HepG2 (cell line): ENCODE results near the gene NOTO. TPM values are rescaled to one million over a fixed set of nuclear protein-coding genes. Genes with fewer than 3 reads are reported as not detected.

Source experiments
- CBX2 ChIP-seq, 2 experiments: fragments of 200-600 bp in 1 of 2; sonication (generic); formaldehyde crosslinking in 1 of 2; IDR thresholded peaks; 2 replicates each; pipeline versions ENCODE4 v1.7.0 to v1.8.1; 2018 to 2022; ENCODE audit warnings: low read depth in 2 of 2, low read length in 1 of 2, mild to moderate bottlenecking in 1 of 2, missing genetic modification reagents in 1 of 2
- E2F2 ChIP-seq: sonication (generic); formaldehyde crosslinking; IDR thresholded peaks from 2 replicates; pipeline ENCODE4 v1.4.0; 2020; ENCODE audit warnings: missing genetic modification reagents, borderline replicate concordance
- ESRRA ChIP-seq: sonication (generic); formaldehyde crosslinking; IDR thresholded peaks from 2 replicates; pipeline ENCODE4 v1.5.1; 2020; ENCODE audit warnings: mild to moderate bottlenecking, low read depth, missing genetic modification reagents
- KDM3A ChIP-seq: IDR thresholded peaks from 2 replicates; pipeline ENCODE4 v1.6.1; 2018; ENCODE audit warnings: low read depth, missing compliant biosample characterization
- MXD1 ChIP-seq: sonication (generic); formaldehyde crosslinking; IDR thresholded peaks from 2 replicates; pipeline ENCODE4 v1.4.0; 2020; ENCODE audit warnings: mild to moderate bottlenecking, missing genetic modification reagents
- MXD3 ChIP-seq: IDR thresholded peaks from 2 replicates; pipeline ENCODE4 v1.6.1; 2016; ENCODE audit warnings: mild to moderate bottlenecking, missing biosample characterization, missing genetic modification reagents
- NFKB2 ChIP-seq: sonication (generic); formaldehyde crosslinking; IDR thresholded peaks from 2 replicates; pipeline ENCODE4 v1.4.0; 2020; ENCODE audit warnings: missing genetic modification reagents, borderline replicate concordance
- NR2F6 ChIP-seq, 2 experiments: IDR thresholded peaks; 2 replicates each; pipeline ENCODE4 v1.6.1; 2016; ENCODE audit warnings: antibody characterized with exemption in 1 of 2, mild to moderate bottlenecking in 1 of 2
- PPARG ChIP-seq: conservative IDR thresholded peaks from 2 replicates; pipeline ENCODE4 v1.6.1; 2016; ENCODE audit warnings: missing biosample characterization, missing genetic modification reagents
- RFXANK ChIP-seq: IDR thresholded peaks from 2 replicates; pipeline ENCODE4 v1.6.1; 2016
- RFXAP ChIP-seq: sonication (generic); formaldehyde crosslinking; IDR thresholded peaks from 2 replicates; pipeline ENCODE4 v1.4.0; 2020; ENCODE audit warnings: missing genetic modification reagents, borderline replicate concordance
- RNF2 ChIP-seq: fragments of 450-650 bp; conservative IDR thresholded peaks from 2 replicates; pipeline ENCODE4 v1.6.1; 2016; ENCODE audit warnings: low read depth
- SIN3B ChIP-seq: fragments of 150-350 bp; IDR thresholded peaks from 2 replicates; pipeline ENCODE4 v1.6.1; 2014; ENCODE audit warnings: low read length
- TEAD3 ChIP-seq: optimal IDR thresholded peaks from 2 replicates; pipeline ENCODE3; 2016; ENCODE audit warnings: borderline replicate concordance
- THAP7 ChIP-seq: sonication (generic); formaldehyde crosslinking; IDR thresholded peaks from 2 replicates; pipeline ENCODE4 v1.8.1; 2023; ENCODE audit warnings: mild to moderate bottlenecking, missing genetic modification reagents
- ZFP36 ChIP-seq: fragments of 150-350 bp; IDR thresholded peaks from 2 replicates; pipeline ENCODE4 v1.6.1; 2018; ENCODE audit warnings: borderline replicate concordance, low read length, low read depth; ENCODE audit not compliant: partially characterized antibody
- ZNF207 ChIP-seq: fragments of 450-650 bp; IDR thresholded peaks from 2 replicates; pipeline ENCODE4 v1.6.1; 2016; ENCODE audit warnings: antibody characterized with exemption, borderline replicate concordance
- ZNF256 ChIP-seq: sonication (generic); formaldehyde crosslinking; conservative IDR thresholded peaks from 2 replicates; pipeline ENCODE4 v1.4.0; 2020; ENCODE audit warnings: missing genetic modification reagents
- ZNF34 ChIP-seq: sonication (generic); formaldehyde crosslinking; IDR thresholded peaks from 2 replicates; pipeline ENCODE4 v1.4.0; 2020; ENCODE audit warnings: mild to moderate bottlenecking, missing genetic modification reagents, borderline replicate concordance
- ZNF660 ChIP-seq: sonication (generic); formaldehyde crosslinking; IDR thresholded peaks from 2 replicates; pipeline ENCODE4 v1.5.1; 2020; ENCODE audit warnings: mild to moderate bottlenecking, low read depth, missing genetic modification reagents, borderline replicate concordance
- polyA plus RNA-seq, 8 experiments: library from polyadenylated mRNA; depleted of rRNA in 3 of 8; stranded (reverse) in 7 of 8; unstranded in 1 of 8; fragments of >200 nt; fragmentation: Illumina TruSeq in 4 of 8; extraction: Trizol in 4 of 8; gene quantifications; 2 replicates each; pipeline versions ENCODE4 v1.2.1 to v1.2.3, GENCODE V29; 2011 to 2016; ENCODE audit warnings: low read depth in 4 of 8, missing spikeins in 1 of 8, mixed read lengths in 1 of 8; ENCODE audit not compliant: insufficient read depth in 1 of 8
- total RNA-seq, 5 experiments: library from RNA; depleted of rRNA; stranded (reverse); fragments of >200 nt; fragmentation: Illumina TruSeq; extraction: Trizol; gene quantifications; 2 replicates each; pipeline ENCODE4 v1.2.3, GENCODE V29; 2016; ENCODE audit warnings: low read depth in 1 of 5
- TF ChIP-seq, protein P1 (sequence below): sonication (generic); formaldehyde crosslinking; IDR thresholded peaks from 2 replicates; pipeline ENCODE4 v1.8.1; 2022; ENCODE audit warnings: low read depth, mild to moderate bottlenecking, missing genetic modification reagents
- TF ChIP-seq, protein P2 (sequence below): sonication (generic); formaldehyde crosslinking; IDR thresholded peaks from 2 replicates; pipeline ENCODE4 v1.4.0; 2020; ENCODE audit warnings: missing genetic modification reagents

Gene NOTO
- total and polyA plus RNA-seq, 2 of the 13 experiments (the other 11 are each of a cell fraction or from before 2014, with no cell fraction given) = not detected

DNA sequence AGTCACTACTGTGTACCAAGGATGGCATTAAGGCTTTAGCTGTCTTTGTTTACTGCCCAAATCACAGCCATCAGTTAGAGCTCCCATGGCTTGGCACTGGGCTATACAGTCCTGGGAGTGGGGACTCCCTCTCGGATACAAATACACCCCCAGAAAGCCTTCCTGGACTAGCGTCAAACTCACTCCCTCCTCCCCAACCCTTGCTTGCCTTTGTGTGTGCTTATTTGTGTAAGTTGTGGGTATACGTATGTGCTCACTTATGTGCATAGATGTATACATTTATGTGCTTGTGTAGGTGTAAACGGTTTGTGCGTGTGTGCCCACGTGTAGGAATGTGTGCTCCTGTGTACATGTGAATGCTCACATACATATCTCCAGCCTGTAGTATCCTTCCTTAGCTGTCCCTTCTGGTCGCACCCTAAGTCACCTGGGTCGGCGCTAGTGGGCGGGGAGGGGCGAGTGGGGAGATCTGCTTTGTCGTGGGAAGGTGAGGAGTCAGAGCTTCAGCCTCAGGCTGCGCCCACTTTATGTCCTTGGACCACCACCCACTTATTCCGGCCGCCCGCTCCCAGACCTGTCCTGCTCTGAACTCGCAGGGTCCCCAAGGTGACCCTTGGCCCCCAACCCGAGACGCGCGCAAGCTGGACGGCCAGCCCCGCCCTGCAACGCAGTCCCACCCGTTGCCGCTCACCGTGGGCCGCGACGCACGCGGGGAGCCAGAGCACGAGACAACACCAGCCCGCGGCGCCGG is 30.2 kb downstream of the NOTO start (continued):
- TF ChIP-seq, protein P1, sequence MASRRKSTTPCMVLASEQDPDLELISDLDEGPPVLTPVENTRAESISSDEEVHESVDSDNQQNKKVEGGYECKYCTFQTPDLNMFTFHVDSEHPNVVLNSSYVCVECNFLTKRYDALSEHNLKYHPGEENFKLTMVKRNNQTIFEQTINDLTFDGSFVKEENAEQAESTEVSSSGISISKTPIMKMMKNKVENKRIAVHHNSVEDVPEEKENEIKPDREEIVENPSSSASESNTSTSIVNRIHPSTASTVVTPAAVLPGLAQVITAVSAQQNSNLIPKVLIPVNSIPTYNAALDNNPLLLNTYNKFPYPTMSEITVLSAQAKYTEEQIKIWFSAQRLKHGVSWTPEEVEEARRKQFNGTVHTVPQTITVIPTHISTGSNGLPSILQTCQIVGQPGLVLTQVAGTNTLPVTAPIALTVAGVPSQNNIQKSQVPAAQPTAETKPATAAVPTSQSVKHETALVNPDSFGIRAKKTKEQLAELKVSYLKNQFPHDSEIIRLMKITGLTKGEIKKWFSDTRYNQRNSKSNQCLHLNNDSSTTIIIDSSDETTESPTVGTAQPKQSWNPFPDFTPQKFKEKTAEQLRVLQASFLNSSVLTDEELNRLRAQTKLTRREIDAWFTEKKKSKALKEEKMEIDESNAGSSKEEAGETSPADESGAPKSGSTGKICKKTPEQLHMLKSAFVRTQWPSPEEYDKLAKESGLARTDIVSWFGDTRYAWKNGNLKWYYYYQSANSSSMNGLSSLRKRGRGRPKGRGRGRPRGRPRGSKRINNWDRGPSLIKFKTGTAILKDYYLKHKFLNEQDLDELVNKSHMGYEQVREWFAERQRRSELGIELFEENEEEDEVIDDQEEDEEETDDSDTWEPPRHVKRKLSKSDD (CRISPR knock-in tag) = no peak
- TF ChIP-seq, protein P2, sequence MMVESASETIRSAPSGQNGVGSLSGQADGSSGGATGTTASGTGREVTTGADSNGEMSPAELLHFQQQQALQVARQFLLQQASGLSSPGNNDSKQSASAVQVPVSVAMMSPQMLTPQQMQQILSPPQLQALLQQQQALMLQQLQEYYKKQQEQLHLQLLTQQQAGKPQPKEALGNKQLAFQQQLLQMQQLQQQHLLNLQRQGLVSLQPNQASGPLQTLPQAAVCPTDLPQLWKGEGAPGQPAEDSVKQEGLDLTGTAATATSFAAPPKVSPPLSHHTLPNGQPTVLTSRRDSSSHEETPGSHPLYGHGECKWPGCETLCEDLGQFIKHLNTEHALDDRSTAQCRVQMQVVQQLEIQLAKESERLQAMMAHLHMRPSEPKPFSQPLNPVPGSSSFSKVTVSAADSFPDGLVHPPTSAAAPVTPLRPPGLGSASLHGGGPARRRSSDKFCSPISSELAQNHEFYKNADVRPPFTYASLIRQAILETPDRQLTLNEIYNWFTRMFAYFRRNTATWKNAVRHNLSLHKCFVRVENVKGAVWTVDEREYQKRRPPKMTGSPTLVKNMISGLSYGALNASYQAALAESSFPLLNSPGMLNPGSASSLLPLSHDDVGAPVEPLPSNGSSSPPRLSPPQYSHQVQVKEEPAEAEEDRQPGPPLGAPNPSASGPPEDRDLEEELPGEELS (CRISPR knock-in tag) = no peak
- TF ChIP-seq E2F2 (CRISPR knock-in tag) (no peak), MXD3 (CRISPR knock-in tag) (no peak), RFXAP (CRISPR knock-in tag) (no peak), ZNF660 (no peak), PPARG (CRISPR knock-in tag) (no peak; the same call in 1 of the 2 replicates), ZNF207 (no peak), ESRRA (peak; percentile 77), ZNF34 (CRISPR knock-in tag) (0 out of 2 replicates have a peak, but pooled peaks have one; percentile 42), KDM3A (CRISPR knock-in tag) (no peak), ZFP36 (no peak), RNF2 (no peak), CBX2 (IDR thresholded peaks at IDR 0.05; ENCODE audit: low read depth, low read length) (no peak), CBX2 (CRISPR knock-in tag; IDR thresholded peaks at IDR 0.05; ENCODE audit: low read depth) (no peak), TEAD3 (CRISPR knock-in tag) (no peak), NR2F6 (IDR thresholded peaks at IDR 0.05) (no peak), NR2F6 (CRISPR knock-in tag; IDR thresholded peaks at IDR 0.05) (no peak), RFXANK (CRISPR knock-in tag) (no peak), THAP7 (CRISPR knock-in tag) (no peak), MXD1 (no peak), NFKB2 (CRISPR knock-in tag) (no peak), SIN3B (no peak), ZNF256 (CRISPR knock-in tag) (no peak)
